HEK293T (cell line): ENCODE results near the gene LGMN.

Experiments
- FOXA1 ChIP-seq: fragments of 450-650 bp; IDR thresholded peaks from 2 replicates; pipeline ENCODE4 v1.6.1; 2016; ENCODE audit warnings: mild to moderate bottlenecking
- SUZ12 ChIP-seq: fragments of 450-650 bp; IDR thresholded peaks from 2 replicates; pipeline ENCODE4 v1.6.1; 2016; ENCODE audit warnings: mild to moderate bottlenecking

DNA sequence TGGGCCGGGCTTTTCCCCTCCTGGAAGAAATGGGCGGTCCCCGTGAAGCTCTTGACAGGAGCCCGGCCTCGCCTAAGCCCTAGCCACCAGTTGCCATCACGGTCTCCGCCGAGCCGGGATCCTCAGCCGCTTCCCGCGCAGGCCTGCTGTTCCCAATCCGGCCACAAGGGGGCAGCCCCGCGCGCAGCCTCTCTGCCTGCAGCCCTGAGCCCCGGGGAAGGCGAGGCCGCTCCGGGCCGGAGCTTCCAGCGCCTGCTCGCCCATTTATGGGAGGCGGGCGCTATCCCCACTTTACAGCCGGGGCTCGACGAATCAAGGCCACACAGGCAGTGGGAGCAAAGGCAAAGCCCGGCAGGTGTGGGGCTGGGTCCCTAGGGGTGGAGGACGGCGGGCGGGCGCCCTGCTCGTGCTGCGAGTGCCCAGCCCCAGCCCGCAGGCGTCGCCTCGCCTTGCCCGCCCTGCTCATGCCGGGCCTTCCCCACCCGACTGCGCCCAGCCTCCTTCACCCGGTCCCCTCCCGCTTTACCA is 61.5 kb downstream of the LGMN start:
- TF ChIP-seq SUZ12 = no peak
- no peak for TF ChIP-seq FOXA1
